Karpas-422 (cell line): ENCODE results near the gene POLDIP3. TPM values are rescaled to one million over a fixed set of nuclear protein-coding genes. Genes with fewer than 3 reads are reported as not detected.

Experiments
- DNase-seq: peaks from one replicate; pipeline ENCODE4 v3.0.0-alpha.2; 2015
- H2AFZ ChIP-seq: fragments of 200-600 bp; sonication (generic); 2 replicates; pipeline ENCODE4 v1.6.1; 2014; ENCODE audit warnings: antibody characterized with exemption, low read length, mixed read lengths
- H3K27ac ChIP-seq: fragments of 200-600 bp; sonication (generic); 2 replicates; pipeline ENCODE4 v1.5.1; 2014; ENCODE audit warnings: mild to moderate bottlenecking, low read length, moderate library complexity
- H3K27me3 ChIP-seq: fragments of 200-600 bp; sonication (generic); 2 replicates; pipeline ENCODE4 v1.6.1; 2014; ENCODE audit warnings: low read length, mixed read lengths
- H3K36me3 ChIP-seq: fragments of 200-600 bp; sonication (generic); 2 replicates; pipeline ENCODE4 v1.6.1; 2014; ENCODE audit warnings: low read length, mixed read lengths; ENCODE audit not compliant: insufficient read depth
- H3K4me1 ChIP-seq: fragments of 200-600 bp; sonication (generic); 2 replicates; pipeline ENCODE4 v1.6.1; 2014; ENCODE audit warnings: mild to moderate bottlenecking, low read length, mixed read lengths
- H3K4me2 ChIP-seq: fragments of 200-600 bp; sonication (generic); 2 replicates; pipeline ENCODE4 v1.6.1; 2014; ENCODE audit warnings: low read length, low read depth, mild to moderate bottlenecking; ENCODE audit not compliant: poor library complexity, severe bottlenecking
- H3K4me3 ChIP-seq: fragments of 200-600 bp; sonication (generic); 2 replicates; pipeline ENCODE4 v1.5.1; 2014; ENCODE audit warnings: mild to moderate bottlenecking, antibody characterized with exemption, low read length, mixed read lengths
- H3K79me2 ChIP-seq: fragments of 200-600 bp; sonication (generic); 2 replicates; pipeline ENCODE4 v1.6.1; 2014; ENCODE audit warnings: mild to moderate bottlenecking, low read length, mixed read lengths
- H3K9ac ChIP-seq: fragments of 200-600 bp; sonication (generic); 2 replicates; pipeline ENCODE4 v1.6.0; 2014; ENCODE audit warnings: low read length
- H3K9me2 ChIP-seq: fragments of 200-600 bp; sonication (generic), shearing (Covaris generic); replicated peaks from 2 replicates; pipeline ENCODE4 v1.6.0; 2014; ENCODE audit warnings: mild to moderate bottlenecking, low read length, moderate library complexity; ENCODE audit not compliant: insufficient read depth
- H3K9me3 ChIP-seq: fragments of 300-700, 200-600 bp; sonication (generic); 2 replicates; pipeline ENCODE4 v1.6.1; 2014; ENCODE audit warnings: low read length, mixed read lengths
- H4K20me1 ChIP-seq: fragments of 200-600 bp; sonication (generic); 2 replicates; pipeline ENCODE4 v1.6.1; 2014; ENCODE audit warnings: mild to moderate bottlenecking, antibody characterized with exemption, low read length, low read depth; ENCODE audit not compliant: insufficient read depth
- total RNA-seq: library from RNA; depleted of rRNA; stranded (reverse); fragments of >200 nt; shearing (Covaris generic); gene quantifications from 2 replicates; pipeline ENCODE4 v1.2.3, GENCODE V29; 2014; ENCODE audit warnings: low replicate concordance; rRNA removed

POLDIP3 gene, protein sequence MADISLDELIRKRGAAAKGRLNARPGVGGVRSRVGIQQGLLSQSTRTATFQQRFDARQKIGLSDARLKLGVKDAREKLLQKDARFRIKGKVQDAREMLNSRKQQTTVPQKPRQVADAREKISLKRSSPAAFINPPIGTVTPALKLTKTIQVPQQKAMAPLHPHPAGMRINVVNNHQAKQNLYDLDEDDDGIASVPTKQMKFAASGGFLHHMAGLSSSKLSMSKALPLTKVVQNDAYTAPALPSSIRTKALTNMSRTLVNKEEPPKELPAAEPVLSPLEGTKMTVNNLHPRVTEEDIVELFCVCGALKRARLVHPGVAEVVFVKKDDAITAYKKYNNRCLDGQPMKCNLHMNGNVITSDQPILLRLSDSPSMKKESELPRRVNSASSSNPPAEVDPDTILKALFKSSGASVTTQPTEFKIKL
- total RNA-seq = 28.7 and 39.2 TPM in 2 replicates

- Histone ChIP-seq H3K9me3 (no peaks in the 10 kb centered on the region), H3K9ac (peak within 1 kb of the TSS; percentile 90), H3K27ac (peak within 1 kb of the TSS; percentile 84), H4K20me1 (peaks cover 11% of the 10 kb centered on the region; the same call in 1 of the 2 replicates), H3K36me3 (peaks cover 17% of the 10 kb centered on the region; the same call in 1 of the 2 replicates), H3K79me2 (peaks cover 48% of the 10 kb centered on the region), H3K4me1 (peaks cover 28% of the 10 kb centered on the region), H2AFZ (peak within 1 kb of the TSS; percentile 23; the same call in 1 of the 2 replicates), H3K4me2 (peak within 1 kb of the TSS; percentile 77), H3K27me3 (no peaks in the 10 kb centered on the region), H3K4me3 (peak within 1 kb of the TSS; percentile 82), H3K9me2 (no peaks in the 10 kb centered on the region)
- peak; percentile 99 for DNase-seq
Observed at GRCh38 chr22:42614312-42615091, at the start of gene POLDIP3. POLDIP3 (minus strand) TSS chr22:42614883; CDS start chr22:42614857, 26 bp downstream.

- Histone ChIP-seq H3K27ac (no peak overlapping the region), H3K9me3 (no peaks in the 10 kb centered on the region)
Observed at GRCh38 chr22:42661985-42662831, 47.5 kb upstream of the POLDIP3 start.

GRCh38 chr22:42656578-42656977 is 41.9 kb upstream of the POLDIP3 start:
- H3K9me2 ChIP-seq = no peaks in the 10 kb centered on the region
- H3K36me3 ChIP-seq = no peaks in the 10 kb centered on the region
- DNase-seq = no peak
- peaks cover 36% of the 10 kb centered on the region for H3K4me1 ChIP-seq
- H3K9me3 ChIP-seq = no peaks in the 10 kb centered on the region
- H3K79me2 ChIP-seq = no peaks in the 10 kb centered on the region
- H3K27ac ChIP-seq = no peak overlapping the region
- no peak overlapping the region for H3K9ac ChIP-seq
- H3K4me2 ChIP-seq = peak overlapping the region; percentile 46
- no peak overlapping the region for H3K4me3 ChIP-seq
- no peaks in the 10 kb centered on the region for H3K27me3 ChIP-seq
- H4K20me1 ChIP-seq = no peaks in the 10 kb centered on the region
- H2AFZ ChIP-seq = no peak overlapping the region

More at GRCh38 chr22:42661985-42662831, 47.5 kb upstream of the POLDIP3 start:
- peak overlapping the region; percentile 50 for H3K9ac ChIP-seq
- H3K79me2 ChIP-seq = no peaks in the 10 kb centered on the region
- DNase-seq = peak; percentile 89
- H4K20me1 ChIP-seq = no peaks in the 10 kb centered on the region
- H3K27me3 ChIP-seq = no peaks in the 10 kb centered on the region
- H2AFZ ChIP-seq = peak overlapping the region; percentile 60; the same call in 1 of the 2 replicates
- no peaks in the 10 kb centered on the region for H3K9me2 ChIP-seq
- peak overlapping the region; percentile 61; the same call in 1 of the 2 replicates for H3K4me3 ChIP-seq
- H3K4me1 ChIP-seq = peaks cover 29% of the 10 kb centered on the region
- H3K4me2 ChIP-seq = peak overlapping the region; percentile 76
- no peaks in the 10 kb centered on the region for H3K36me3 ChIP-seq

GRCh38 chr22:42655693-42656092 is 41.0 kb upstream of the POLDIP3 start:
- H3K9me2 ChIP-seq = no peaks in the 10 kb centered on the region
- H3K9me3 ChIP-seq = no peaks in the 10 kb centered on the region
- no peak overlapping the region for H3K27ac ChIP-seq
- no peaks in the 10 kb centered on the region for H3K79me2 ChIP-seq
- H3K9ac ChIP-seq = peak overlapping the region; percentile 24; the same call in 1 of the 2 replicates
- H3K4me3 ChIP-seq = peak overlapping the region; percentile 35; the same call in 1 of the 2 replicates
- H3K36me3 ChIP-seq = no peaks in the 10 kb centered on the region
- peaks cover 36% of the 10 kb centered on the region for H3K4me1 ChIP-seq
- peak; percentile 91 for DNase-seq
- H4K20me1 ChIP-seq = no peaks in the 10 kb centered on the region
- no peaks in the 10 kb centered on the region for H3K27me3 ChIP-seq
- peak overlapping the region; percentile 46 for H3K4me2 ChIP-seq
- H2AFZ ChIP-seq = peak overlapping the region; percentile 48; the same call in 1 of the 2 replicates

DNA sequence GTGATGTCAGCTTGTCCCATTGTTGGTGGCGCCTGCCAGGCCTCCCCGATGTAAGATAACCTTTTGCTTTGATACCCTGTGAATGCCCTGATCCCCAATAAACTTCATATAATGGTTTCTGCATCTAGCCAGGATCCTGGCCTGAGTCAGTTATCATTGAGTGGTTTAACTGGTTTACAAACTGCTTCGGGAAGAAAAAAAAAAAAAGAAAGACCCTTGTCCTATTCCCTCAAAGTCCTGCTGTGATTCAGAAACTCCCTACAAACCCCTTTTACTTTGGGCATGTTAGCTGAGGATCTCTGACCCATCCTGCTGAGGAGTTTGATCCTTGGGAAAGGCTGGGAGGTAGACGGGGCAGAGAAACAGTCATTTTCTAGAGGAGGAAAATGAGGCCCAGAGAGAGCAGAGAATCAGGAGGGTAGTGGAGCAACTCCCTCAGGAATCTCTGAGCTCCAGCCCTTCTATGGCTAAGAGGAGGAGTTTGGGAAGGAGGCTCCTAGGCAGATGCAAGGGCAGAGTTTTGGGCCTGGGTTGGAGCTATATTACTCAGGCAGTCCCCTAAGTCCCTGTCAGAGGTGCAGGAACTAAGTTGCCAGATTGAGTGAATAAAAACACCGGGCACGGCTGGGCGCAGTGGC is 39.9 kb upstream of the POLDIP3 start:
- Histone ChIP-seq H3K27me3 (no peaks in the 10 kb centered on the region), H3K27ac (no peak overlapping the region), H3K79me2 (no peaks in the 10 kb centered on the region), H3K36me3 (no peaks in the 10 kb centered on the region), H3K4me2 (no peak overlapping the region), H3K4me3 (no peak overlapping the region), H3K9me3 (no peaks in the 10 kb centered on the region), H4K20me1 (no peaks in the 10 kb centered on the region), H3K9ac (no peak overlapping the region), H3K4me1 (peaks cover 40% of the 10 kb centered on the region), H2AFZ (no peak overlapping the region), H3K9me2 (no peaks in the 10 kb centered on the region)
- no peak for DNase-seq

DNA sequence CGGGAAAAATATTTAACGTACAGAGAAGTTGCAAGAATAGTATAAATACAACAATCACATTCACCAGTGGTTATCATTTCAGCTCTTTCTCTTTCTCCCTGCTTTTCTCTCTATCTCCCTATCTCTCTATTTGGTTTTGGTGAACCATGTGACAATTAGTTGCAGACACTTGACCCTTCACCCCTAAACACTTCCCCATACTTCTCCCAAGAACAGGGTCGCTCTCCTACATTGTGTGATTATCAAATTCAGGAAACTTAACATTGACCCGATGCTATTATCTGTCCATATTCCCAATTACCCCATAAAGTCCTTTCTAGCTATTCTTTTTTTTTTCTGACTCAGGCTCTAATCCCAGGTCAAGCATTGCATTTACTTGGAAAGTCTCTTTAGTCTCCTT is 39.3 kb upstream of the POLDIP3 start:
- Histone ChIP-seq H3K4me2 (no peak overlapping the region), H3K9ac (no peak overlapping the region), H3K79me2 (no peaks in the 10 kb centered on the region), H3K9me2 (no peaks in the 10 kb centered on the region), H3K27ac (no peak overlapping the region), H3K4me3 (no peak overlapping the region), H3K36me3 (no peaks in the 10 kb centered on the region), H4K20me1 (no peaks in the 10 kb centered on the region), H3K9me3 (no peaks in the 10 kb centered on the region), H3K27me3 (no peaks in the 10 kb centered on the region), H2AFZ (no peak overlapping the region), H3K4me1 (peaks cover 41% of the 10 kb centered on the region)
- DNase-seq = no peak

- H2AFZ ChIP-seq = no peak overlapping the region
- no peaks in the 10 kb centered on the region for H3K36me3 ChIP-seq
- peaks cover 52% of the 10 kb centered on the region for H3K4me1 ChIP-seq
- no peak for DNase-seq
- H3K4me3 ChIP-seq = no peak overlapping the region
- H3K9me2 ChIP-seq = no peaks in the 10 kb centered on the region
- no peak overlapping the region for H3K4me2 ChIP-seq
- H3K9me3 ChIP-seq = no peaks in the 10 kb centered on the region
- H4K20me1 ChIP-seq = peaks cover 9% of the 10 kb centered on the region; the same call in 1 of the 2 replicates
- no peak overlapping the region for H3K9ac ChIP-seq
- H3K27ac ChIP-seq = no peak overlapping the region
- no peaks in the 10 kb centered on the region for H3K27me3 ChIP-seq
- H3K79me2 ChIP-seq = peaks cover 28% of the 10 kb centered on the region
Observed at GRCh38 chr22:42651134-42651533, 36.5 kb upstream of the POLDIP3 start.
